RPMI8226 (cell line): ENCODE measurements around the gene ANKRD6.

Experiments
- DNase-seq: peaks from one replicate; pipeline ENCODE4 v3.0.0-alpha.2; 2015

The ANKRD6 gene

DNA sequence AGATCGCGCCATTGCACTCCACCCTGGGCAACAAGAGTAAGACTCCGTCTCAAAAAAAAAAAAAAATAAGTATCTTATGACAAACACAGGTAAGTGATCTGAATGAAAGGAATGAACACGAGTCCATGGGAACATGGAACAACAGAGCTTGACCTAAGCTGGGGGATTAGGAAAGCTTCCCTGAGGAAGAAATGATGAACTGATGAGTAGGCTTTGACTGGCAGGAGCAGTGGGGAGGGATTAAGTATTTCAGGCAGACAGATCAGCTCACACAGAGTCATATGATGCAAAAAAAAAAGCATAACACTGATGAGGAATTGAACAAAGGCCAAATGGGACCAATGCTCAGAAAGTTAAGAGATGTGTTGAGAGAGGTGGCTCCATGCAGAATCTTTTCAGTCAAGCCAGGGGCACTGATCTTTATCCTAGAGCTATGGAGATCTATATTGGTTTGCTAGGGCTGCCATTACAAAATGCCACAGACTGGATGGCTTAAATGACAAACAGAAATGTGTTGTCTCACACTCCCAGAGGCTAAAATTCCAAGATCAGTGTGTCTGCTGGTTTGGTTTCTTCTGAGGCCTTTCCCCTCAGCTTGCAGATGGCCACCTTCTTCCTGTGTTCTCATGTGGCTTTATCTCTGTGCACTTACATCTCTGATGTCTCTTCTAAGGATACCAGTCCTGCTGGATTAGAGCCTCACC lies 85.6 kb downstream of the ANKRD6 start:
- no peak for DNase-seq

DNA sequence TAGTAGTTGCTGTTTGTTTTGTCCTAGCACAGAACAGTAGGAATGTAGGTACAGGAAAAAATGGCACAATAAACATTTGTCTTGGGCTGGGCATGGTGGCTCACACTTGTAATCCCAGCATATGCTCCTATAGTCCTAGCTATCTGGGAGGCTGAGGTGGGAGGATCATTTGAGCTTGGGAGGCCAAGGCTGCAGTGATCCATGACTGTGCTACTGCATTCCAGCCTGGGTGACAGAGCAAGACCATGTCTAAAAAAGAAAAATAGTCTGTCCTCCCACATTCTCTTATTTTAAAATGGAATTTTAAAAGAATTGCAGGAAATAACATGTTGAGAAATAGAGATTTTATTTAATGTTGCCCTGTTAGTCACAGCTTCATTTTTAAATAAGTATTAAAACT lies 87.8 kb downstream of the ANKRD6 start:
- DNase-seq, result no peak

GRCh38 chr6:89522778-89523177 lies 89.8 kb downstream of the ANKRD6 start:
- no peak for DNase-seq

GRCh38 chr6:89525786-89526562 lies 93.0 kb downstream of the ANKRD6 start:
- DNase-seq, result no peak

DNA sequence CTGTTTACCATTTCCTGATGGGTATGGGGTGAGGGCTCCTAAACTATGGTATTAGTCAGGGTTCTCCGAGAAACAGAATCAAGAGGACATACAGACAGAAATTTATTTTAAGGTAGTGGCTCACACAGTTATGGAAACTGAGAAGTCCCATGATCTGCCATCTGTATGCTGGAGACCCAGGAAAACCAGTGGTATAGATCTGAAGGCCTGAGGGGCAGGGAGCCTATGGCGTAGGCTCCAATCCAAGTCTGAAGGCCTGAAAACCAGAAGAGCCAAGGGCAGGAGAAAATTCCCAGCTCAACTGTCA lies 93.6 kb downstream of the ANKRD6 start:
- no peak for DNase-seq

- DNase-seq, result no peak
These were observed 94.7 kb downstream of the ANKRD6 start for GRCh38 chr6:89527634-89528033.

GRCh38 chr6:89528866-89529265 lies 95.9 kb downstream of the ANKRD6 start:
- DNase-seq, result no peak

DNA sequence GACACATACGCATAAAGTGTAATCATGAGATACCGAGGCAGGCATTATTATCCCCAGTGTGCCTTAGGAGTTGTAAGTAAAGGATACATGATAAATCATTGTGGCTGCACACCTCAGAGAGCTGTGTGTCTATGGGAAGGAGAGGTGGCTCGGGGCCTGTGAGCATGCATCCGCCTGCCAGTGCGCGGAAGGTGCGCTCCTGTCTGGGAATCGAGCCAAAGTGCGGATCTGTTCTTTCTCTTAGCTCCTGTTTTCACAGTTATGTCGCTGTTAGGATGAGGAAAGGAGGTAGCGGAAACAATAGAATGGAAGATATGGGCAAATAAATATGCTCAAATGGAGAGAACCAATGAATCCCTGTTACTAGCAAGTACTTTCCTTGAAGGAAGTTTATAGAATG lies 98.0 kb downstream of the ANKRD6 start:
- DNase-seq, result no peak

DNA sequence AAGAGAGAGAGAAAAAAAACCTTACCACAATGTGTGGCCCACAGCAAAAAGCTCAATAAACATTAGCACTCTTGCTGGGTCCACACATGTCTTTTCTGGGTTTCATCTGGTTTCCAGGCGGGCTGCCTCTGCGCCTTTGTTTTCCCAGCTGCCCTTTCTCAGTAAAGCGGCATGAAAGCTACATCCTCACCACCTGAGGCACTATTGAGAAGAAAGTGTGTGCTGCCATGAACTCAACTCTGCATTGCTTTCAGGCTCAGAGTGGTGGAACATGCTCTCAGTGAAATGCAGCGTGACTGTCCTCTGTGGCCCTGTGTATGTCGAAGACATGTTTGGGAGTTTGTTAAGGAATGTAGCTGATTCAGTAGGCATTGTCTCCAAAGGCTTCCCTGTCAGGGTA lies 103.3 kb downstream of the ANKRD6 start:
- peak; percentile 9 for DNase-seq

DNA sequence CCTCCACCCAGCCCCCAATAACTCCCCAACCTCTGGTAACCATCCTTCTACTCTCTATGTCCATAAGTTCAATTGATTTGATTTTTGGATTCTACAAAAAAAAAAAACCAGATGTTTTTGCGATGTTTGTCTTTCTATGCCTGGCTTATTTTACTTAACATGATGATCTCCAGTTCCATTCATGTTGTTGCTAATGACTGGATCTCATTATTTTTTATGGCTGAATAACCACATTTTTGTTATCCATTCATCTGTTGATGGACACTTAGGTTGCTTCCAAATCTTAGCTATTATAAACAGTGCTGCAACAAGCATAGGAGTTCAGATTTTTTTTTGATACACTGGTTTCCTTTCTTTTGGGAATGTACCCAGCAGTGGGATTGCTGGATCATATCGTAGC lies 106.8 kb downstream of the ANKRD6 start:
- no peak for DNase-seq

DNA sequence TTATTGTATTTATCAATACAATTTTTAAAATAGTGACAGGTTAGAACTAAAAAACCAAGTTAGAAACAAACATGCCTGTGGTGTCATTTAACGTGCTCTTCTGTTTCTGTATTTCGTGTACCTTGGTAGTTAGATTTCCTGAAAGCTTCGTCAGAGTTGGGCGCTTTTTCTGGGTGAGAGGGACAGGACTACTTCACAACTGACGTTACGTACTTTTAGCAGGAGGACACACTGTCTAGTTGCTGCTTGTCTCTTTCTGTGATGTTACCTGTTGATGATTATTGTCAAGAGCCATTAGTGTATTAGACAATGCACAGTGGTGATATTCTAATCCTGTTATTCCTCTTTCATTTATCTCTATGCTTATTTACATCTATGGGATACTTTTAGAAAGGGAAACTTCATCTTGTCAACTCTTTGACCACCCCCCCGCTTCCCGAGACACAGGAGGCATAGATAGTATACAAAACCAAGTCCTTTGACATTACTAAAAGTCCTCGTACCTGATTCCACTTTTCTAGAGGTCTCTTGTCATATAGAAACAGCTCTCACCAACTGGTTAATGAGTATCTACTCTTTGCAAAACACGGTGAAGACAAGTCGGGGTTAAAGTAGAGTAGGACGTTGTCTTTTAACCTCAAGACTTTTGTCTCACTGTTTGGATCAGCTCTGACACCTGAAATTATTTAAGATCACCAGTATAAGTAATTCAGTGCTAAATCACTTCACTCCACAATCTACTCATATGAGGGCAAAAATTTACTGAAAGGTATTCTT lies 109.3 kb downstream of the ANKRD6 start:
- DNase-seq, result no peak

DNA sequence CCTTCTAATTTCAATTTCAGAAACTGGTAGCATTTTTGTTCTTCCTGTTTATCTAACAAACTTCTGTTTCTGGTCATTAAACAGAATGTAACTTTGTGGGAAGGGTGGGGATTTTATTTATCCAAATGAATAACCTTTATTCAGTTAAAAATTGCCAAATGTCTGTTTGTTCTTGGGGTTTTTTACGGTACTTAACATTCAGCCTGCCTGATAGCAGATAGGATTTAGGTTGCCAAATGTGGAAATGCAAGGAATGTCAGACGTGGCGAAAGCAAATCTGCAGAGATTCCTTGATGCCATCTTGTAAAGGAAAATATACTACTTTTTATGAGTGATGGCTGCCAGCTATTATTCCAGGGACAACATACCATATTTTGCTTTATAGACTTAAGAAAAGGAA lies 109.9 kb downstream of the ANKRD6 start:
- DNase-seq, result no peak

DNA sequence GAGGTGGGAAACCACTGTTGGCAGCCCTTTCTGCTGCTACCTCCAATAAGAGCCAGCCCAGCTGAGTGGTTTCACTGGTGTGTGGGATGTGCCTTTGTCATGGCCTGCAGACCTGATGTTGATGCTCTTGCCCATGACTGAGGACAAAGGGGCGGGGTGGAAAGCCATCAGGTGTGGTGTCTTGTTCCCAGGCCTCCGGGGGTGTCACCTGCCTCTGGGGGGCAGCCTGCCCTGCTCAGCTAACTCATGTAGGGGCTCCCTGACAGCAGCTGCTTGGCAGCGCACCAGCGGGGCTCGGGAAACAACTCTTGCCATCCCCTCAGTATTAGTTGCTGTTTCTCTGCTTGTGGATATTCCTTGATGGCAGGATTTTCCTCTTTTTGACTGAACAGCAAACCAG lies 114.3 kb downstream of the ANKRD6 start:
- DNase-seq, result no peak

DNA sequence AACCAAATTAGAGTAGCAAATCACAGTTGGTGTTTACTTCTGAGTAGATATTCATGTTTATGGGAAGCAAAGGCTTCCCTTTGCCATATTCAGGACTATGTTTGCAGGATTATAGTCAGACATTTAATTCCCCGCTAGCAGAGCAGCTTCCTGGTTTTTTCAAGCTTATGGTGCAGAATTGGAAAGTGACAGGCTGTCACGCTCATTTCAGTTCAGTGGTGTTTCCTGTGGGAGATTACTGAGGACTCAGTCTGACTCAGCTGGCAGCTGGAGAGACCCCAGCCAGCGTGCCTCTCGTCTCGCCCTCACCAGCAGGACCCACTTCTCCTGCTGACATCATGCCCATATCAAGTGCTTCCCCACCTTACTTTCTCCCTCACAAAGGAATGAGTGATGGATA lies 120.5 kb downstream of the ANKRD6 start:
- DNase-seq, result no peak

GRCh38 chr6:89554106-89554505 lies 121.2 kb downstream of the ANKRD6 start:
- DNase-seq, result no peak

- no peak for DNase-seq
These were observed 122.1 kb downstream of the ANKRD6 start for GRCh38 chr6:89555031-89555430.

- DNase-seq, result no peak
These were observed 122.9 kb downstream of the ANKRD6 start for GRCh38 chr6:89555806-89556205.

GRCh38 chr6:89559487-89559886 lies 126.5 kb downstream of the ANKRD6 start:
- DNase-seq, result no peak

DNA sequence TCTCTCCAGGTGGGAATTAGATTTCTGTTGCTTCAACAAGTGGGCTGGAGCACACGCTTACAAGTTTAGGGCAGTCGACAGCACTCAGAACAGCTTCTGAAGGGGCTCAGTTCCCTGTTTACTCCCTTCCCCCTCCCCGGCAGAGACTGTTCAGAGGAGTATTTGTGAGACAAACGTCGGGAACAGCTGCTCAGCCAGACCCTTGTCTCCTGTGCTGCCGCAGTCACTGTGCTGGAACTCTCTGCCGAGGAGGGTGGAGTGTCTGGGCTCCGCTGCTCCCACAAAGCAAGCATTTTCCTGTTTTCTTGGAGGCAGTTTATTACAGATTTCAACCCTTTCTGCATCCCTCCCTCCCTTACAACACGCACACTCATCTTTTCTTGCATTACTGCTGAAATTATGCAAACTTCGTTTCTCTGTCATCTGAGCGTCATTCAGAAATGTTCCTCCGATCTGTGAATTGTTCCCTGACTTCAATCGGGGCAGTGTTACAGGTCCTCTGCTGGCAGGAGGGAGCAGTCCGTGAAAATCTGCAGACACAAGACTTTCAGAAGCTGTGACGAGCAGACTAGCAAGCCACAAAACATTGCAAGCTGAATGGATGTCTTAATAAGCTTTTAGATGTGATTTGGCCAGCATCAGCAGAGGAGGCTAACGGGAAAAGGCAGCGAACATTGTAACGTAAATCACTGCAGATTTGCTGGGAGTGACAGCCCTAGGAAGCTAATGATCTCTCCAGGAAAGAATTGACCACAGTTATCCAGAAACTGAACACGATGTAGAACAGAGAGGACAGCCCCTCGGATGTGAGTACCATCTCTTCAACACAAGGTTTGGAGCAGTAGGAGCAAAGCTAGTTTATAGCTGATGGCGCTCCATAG lies 129.4 kb downstream of the ANKRD6 start:
- peak; percentile 39 for DNase-seq

- no peak for DNase-seq
These were observed 130.9 kb downstream of the ANKRD6 start for GRCh38 chr6:89563866-89564265.

GRCh38 chr6:89564752-89565427 lies 131.9 kb downstream of the ANKRD6 start:
- DNase-seq, result no peak
